ENCODE measurements around the gene DMTF1.
"Not testable (repeated sequence)": the region's sequence is repeated elsewhere in the genome, so short reads cannot be mapped to it uniquely, and the experiment has no call there.

Gene DMTF1

GRCh38 chr7:87199241-87199640 is 47.0 kb downstream of the DMTF1 start:
- DNase-seq (ENCODE audit: low read depth): no peak

DNA sequence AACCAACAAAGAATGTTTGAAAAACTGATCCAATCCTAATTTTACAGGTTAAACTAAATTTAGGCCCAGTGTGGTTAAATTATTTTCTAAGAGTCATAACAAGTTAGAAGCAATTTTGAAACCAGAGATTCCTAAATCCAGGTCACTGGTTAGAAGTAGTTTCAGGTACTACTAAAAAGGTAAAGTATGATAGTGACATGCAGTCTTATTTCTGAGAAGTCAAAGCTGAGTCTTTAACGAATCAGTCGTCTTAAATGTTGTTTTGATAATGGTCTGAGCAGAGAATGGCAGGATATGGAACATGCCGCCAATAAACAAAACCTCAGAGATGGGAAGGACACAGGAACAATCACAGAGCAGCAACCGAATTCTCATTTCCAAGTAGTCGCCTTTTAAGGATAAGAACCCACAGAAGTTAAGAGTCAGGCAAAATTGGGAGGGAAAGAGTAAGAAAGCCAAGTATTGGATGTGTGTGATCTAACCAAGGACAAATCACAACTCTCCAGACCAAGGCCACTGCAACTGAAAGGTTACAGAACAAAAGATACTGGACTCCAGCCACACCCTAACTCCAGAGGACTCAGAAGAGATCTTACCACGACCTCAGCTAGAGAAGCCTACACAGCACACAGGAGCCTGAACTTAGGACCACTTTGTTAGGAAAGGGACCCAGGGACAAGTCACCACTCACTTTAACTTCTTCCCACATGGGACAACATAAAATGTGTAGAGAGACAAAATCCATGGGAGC is 47.6 kb downstream of the DMTF1 start:
- no peak for DNase-seq (ENCODE audit: low read depth)

GRCh38 chr7:87202208-87202607 is 50.0 kb downstream of the DMTF1 start:
- DNase-seq (ENCODE audit: low read depth): no peak

- DNase-seq (ENCODE audit: low read depth): no peak
Observed at GRCh38 chr7:87202705-87203104, 50.5 kb downstream of the DMTF1 start.

DNA sequence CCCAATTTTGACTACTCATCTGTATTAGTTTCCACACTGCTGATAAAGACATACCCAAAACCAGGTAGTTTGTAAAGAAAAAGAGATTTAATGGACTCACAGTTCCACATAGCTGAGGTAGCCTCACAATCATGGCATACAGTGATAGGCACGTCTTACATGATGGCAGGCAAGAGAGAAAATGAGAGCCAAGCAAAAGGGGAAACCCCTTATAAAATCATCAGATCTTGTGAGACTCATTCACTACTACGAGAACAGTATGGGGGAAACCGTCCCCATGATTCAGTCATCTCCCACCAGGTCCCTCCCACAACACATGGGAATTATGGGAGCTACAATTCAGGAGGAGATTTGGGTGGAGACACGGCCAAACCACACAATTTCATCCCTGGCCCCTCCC is 51.7 kb downstream of the DMTF1 start:
- DNase-seq (ENCODE audit: low read depth): not testable (repeated sequence)

DNA sequence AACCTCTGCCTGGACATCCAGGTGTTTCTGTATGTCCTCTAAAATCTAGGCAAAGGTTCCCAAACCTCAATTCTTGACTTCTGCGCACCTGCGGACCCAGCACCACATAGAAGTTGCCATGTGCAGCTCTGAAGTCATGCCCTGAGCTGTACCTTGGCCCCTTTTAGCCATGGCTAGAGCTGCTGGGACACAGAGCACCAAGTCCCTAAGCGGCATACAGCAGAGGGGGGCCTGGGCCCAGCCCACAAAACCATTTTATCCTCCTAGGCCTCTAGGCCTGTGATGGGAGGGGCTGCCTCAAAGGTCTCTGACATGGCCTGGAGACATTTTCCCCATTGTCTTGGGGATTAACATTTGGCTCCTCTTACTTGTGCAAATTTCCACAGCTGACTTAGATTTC is 52.7 kb downstream of the DMTF1 start:
- no peak for DNase-seq (ENCODE audit: low read depth)

DNA sequence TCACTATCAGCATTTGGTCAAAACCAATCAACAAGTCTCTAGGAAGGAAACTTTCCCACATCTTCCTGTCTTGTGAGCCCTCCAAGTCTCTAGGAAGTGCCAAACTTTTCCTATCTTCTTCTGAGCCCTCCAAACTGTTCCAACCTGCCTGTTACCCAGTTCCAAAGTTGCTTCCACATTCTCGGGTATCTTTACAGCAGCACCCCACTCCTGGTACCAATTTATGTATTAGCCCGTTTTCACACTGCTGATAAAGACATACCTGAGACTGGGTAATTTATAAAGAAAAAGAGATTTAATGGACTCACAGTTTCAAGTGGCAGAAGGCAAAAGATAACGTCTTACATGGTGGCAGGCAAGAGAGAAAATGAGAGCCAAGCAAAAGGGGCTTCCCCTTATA is 53.4 kb downstream of the DMTF1 start:
- not testable (repeated sequence) for DNase-seq (ENCODE audit: low read depth)

DNA sequence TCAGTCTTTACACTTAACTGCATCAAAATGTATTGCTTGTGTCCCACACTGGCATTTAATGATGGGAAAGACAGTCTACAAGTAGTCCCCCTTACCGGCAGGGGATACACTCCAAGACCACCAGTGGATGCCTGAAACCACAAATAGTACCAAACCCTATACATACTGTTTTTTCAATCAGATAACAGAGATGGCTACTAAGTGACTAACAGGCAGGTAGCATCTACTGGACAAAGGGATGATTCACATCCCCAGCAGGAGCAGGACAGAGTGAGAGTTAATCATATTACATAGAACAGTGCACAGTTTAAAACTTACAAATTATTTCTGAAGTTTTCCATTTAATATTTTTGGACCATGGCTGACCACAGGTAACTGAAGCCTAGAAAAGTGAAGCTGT is 54.1 kb downstream of the DMTF1 start:
- DNase-seq (ENCODE audit: low read depth): no peak

DNA sequence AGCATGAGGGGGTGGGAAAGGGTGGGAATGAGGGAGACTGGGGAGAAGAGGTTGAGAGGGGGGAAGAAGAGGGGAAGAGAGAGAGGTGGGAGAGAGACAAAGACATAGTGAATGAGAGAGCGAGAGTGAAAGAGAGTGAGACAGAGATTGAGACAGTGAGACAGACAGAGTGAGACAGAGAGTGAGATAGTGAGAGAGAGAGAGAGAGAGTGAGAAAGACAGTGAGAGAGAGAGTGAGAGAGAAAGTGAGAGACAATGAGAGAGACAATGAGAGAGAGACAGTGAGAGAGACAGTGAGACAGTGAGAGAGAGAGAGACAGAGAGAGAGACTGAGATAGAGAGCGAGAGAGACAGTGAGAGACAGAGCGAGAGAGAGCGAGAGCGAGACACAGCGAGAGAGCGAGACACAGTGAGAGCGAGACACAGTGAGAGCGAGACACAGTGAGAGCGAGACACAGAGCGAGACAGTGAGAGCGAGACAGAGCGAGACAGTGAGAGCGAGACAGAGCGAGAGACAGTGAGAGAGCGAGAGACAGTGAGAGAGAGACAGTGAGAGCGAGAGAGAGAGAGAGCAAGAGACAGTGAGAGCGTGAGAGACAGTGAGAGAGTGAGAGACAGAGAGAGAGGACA is 57.2 kb downstream of the DMTF1 start:
- no peak for DNase-seq (ENCODE audit: low read depth)

- DNase-seq (ENCODE audit: low read depth): no peak
Observed at GRCh38 chr7:87210506-87210905, 58.3 kb downstream of the DMTF1 start.

GRCh38 chr7:87212498-87212897 is 60.2 kb downstream of the DMTF1 start:
- no peak for DNase-seq (ENCODE audit: low read depth)

GRCh38 chr7:87213252-87213651 is 61.0 kb downstream of the DMTF1 start:
- no peak for DNase-seq (ENCODE audit: low read depth)

GRCh38 chr7:87213811-87214210 is 61.6 kb downstream of the DMTF1 start:
- DNase-seq (ENCODE audit: low read depth): no peak

GRCh38 chr7:87215046-87215445 is 62.8 kb downstream of the DMTF1 start:
- no peak for DNase-seq (ENCODE audit: low read depth)

GRCh38 chr7:87216701-87217508 is 64.7 kb downstream of the DMTF1 start:
- DNase-seq (ENCODE audit: low read depth): no peak

- DNase-seq (ENCODE audit: low read depth): no peak
Observed at GRCh38 chr7:87217983-87218653, 65.9 kb downstream of the DMTF1 start.

- peak; percentile 12 for DNase-seq (ENCODE audit: low read depth)
Observed at GRCh38 chr7:87218796-87219544, 66.7 kb downstream of the DMTF1 start.

DNA sequence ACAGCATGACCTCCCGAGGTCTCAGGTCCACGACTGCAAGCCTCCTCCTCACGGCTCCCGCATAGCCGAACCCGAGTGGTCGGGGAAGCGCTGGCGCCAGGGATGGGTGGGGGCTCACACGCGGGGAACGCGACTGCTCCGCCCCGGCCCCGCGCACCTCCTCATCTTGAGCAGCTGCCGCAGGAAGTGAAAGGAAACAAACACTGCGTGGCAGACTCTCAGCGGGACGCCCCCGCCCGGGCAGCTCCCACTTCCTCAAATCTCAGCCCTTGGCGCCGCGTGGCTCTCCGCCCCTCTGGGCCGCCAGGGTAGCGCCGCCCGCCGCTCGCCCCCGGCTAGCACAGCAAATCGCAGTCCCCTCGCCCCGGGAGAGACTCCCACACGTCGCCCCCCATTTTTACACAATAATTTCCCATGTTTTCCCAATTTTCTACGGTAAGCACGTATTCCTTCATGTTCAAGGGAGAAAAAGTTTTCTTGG is 67.3 kb downstream of the DMTF1 start, which contains the start of gene TMEM243:
TMEM243 (minus strand) TSS at position 188 of the 481 bp plus-strand sequence. CDS start 229 bp downstream, outside the sequence.
- DNase-seq (ENCODE audit: low read depth): peak; percentile 70

- peak; percentile 78 for DNase-seq (ENCODE audit: low read depth)
Observed at GRCh38 chr7:87220026-87220733, 67.9 kb downstream of the DMTF1 start.

DNA sequence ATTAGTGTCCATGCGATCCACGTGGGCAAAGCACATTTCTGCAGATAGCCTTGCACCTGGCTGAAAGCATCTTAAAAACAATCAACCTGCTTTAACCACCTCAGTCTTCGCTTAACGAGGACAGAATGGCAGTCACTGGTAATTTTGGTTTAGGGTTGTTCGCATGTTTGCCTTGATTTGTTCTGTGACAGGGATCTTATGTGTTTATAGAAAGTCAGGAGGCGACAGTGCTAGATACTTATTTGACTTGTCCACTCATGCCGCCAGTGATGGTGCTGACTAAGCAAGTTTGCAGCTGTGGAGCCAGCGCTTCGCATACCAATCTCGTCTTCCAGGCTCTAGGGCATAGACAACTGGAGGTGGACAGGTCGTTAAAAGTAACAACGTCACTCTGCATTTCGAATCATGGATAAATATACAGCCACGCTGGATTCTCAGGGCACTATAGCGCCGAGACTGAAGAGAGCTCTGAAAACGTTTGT is 68.5 kb downstream of the DMTF1 start:
- no peak for DNase-seq (ENCODE audit: low read depth)

DNA sequence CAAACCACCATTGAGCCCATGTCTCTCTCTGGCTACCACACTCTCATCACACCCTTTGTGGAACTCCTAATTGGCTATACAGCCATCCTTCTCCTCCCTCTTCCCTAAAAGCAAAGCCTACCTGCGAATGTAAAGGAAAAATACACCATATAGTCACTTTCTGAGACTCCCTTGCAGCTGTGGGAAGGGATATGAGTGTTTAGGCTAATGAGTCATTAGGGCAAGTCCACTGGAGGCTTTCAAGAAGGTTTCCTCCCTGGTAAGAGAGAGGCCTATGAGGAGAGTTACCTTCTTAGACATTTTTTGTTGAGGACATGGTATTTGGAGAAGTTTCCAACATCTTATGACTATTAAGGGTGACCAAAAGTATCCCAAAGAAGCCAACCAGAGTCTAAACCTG is 71.4 kb downstream of the DMTF1 start:
- no peak for DNase-seq (ENCODE audit: low read depth)
